Peyer's patch (tissue), 4 donors: ENCODE data around the gene SMIM45.
A peak's percentile ranks its signal among the peaks of the same experiment; 100 is the strongest.

Source experiments
- POLR2A ChIP-seq, 2 donors: fragments of 450-650 bp; IDR thresholded peaks; one replicate each; pipeline ENCODE4 v1.5.1; 2017; ENCODE audit warnings: antibody characterized with exemption in 2 of 2, mild to moderate bottlenecking in 2 of 2, moderate library complexity in 2 of 2
- TF ChIP-seq, protein P1 (sequence below), 6 experiments: fragments of 450-650 bp in 4 of 6; fragments of 200-600 bp in 2 of 6; sonication (generic) in 1 of 6; IDR thresholded peaks; one replicate each; pipeline ENCODE4 v1.5.1; 2017 to 2019; ENCODE audit warnings: antibody characterized with exemption in 6 of 6, mild to moderate bottlenecking in 3 of 6, moderate library complexity in 1 of 6

DNA sequence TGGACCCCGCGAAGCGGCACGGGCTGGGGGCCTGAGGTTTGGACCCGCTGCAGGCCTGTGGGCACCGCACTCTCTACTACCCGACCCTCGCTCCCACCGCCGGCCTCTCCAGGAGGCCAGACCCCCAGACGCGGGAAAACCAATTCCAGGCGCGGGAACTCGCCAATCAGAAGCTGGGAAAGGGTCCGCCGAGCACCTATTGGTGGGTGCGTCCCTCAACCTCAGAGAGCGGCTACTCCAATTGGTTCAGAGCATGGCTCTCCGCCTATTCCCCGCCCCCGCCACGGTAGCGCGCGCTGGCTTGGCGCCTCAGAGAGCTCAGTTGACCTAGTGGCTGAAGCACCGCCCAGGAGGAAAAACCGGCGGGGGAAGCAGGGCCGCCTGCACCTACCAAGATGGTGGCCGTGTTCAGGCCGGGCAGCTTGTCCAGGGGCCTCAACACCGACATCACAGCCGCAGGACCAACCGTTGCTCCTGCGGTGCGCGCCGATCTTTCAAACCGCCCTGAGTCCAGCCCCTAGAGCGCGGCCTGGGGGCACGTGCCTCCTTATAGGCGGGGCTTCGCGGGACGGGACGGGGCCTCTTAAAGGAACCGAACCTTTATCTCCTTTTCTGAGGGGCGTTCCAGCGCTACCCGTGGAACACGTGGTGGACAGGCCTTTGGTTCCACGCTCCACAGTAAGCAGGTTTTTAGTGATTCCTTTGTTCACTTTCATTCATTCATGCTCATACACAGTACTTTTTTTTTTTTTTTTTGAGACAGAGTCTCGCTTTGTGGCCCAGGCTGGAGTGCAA lies 5.1 kb upstream of the SMIM45 start, which contains the start of gene CENPM:
- TF ChIP-seq, protein P1, sequence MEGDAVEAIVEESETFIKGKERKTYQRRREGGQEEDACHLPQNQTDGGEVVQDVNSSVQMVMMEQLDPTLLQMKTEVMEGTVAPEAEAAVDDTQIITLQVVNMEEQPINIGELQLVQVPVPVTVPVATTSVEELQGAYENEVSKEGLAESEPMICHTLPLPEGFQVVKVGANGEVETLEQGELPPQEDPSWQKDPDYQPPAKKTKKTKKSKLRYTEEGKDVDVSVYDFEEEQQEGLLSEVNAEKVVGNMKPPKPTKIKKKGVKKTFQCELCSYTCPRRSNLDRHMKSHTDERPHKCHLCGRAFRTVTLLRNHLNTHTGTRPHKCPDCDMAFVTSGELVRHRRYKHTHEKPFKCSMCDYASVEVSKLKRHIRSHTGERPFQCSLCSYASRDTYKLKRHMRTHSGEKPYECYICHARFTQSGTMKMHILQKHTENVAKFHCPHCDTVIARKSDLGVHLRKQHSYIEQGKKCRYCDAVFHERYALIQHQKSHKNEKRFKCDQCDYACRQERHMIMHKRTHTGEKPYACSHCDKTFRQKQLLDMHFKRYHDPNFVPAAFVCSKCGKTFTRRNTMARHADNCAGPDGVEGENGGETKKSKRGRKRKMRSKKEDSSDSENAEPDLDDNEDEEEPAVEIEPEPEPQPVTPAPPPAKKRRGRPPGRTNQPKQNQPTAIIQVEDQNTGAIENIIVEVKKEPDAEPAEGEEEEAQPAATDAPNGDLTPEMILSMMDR (IDR thresholded peaks at IDR 0.05): peak in 1 of 6 experiments; percentile 22
- no peak for TF ChIP-seq POLR2A (IDR thresholded peaks at IDR 0.05)
